ENCODE data around the gene ZNF800. TPM values are rescaled to one million over a fixed set of nuclear protein-coding genes. Genes with fewer than 3 reads are reported as not detected.
"Not testable (repeated sequence)": the region's sequence is repeated elsewhere in the genome, so short reads cannot be mapped to it uniquely, and the experiment has no call there.

ZNF800 gene, protein sequence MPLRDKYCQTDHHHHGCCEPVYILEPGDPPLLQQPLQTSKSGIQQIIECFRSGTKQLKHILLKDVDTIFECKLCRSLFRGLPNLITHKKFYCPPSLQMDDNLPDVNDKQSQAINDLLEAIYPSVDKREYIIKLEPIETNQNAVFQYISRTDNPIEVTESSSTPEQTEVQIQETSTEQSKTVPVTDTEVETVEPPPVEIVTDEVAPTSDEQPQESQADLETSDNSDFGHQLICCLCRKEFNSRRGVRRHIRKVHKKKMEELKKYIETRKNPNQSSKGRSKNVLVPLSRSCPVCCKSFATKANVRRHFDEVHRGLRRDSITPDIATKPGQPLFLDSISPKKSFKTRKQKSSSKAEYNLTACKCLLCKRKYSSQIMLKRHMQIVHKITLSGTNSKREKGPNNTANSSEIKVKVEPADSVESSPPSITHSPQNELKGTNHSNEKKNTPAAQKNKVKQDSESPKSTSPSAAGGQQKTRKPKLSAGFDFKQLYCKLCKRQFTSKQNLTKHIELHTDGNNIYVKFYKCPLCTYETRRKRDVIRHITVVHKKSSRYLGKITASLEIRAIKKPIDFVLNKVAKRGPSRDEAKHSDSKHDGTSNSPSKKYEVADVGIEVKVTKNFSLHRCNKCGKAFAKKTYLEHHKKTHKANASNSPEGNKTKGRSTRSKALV
- 10 to 100 TPM in 9 of 10 donors, 1 to 10 TPM in 1; 9.7 to 17.1 (median 13.2) TPM for polyA plus RNA-seq (ENCODE audit: insufficient read length in 10 of 10)
- long read RNA-seq, donor 1 = 0 reads
- long read RNA-seq, donor 2, partial matches to known transcripts = 0 of 1 reads
- long read RNA-seq, donor 2, other reads (novel, unspliced or antisense) = 0 of 1 reads
- long read RNA-seq, donor 3 = 0 reads
- long read RNA-seq, donor 4 = 0 reads
- long read RNA-seq, donor 5, partial matches to known transcripts = 0 of 1 reads
- long read RNA-seq, donor 5, other reads (novel, unspliced or antisense) = 0 of 1 reads
- long read RNA-seq, donor 6, partial matches to known transcripts = 0 of 1 reads
- long read RNA-seq, donor 6, other reads (novel, unspliced or antisense) = 0 of 1 reads
- long read RNA-seq, donor 7, full-length matches to known transcripts = 2 of 2 reads
- long read RNA-seq, donor 7, partial matches to known transcripts = 0 of 2 reads
- long read RNA-seq, donor 7, other reads (novel, unspliced or antisense) = 0 of 2 reads
- long read RNA-seq, donor 8 = 0 reads
- long read RNA-seq, donor 9 = 0 reads

GRCh38 chr7:127392566-127393367, at the start of gene ZNF800:
Gene ZNF800, minus strand, starts transcription at chr7:127392708. Its CDS starts 1,151 bp downstream, at chr7:127391557.
- peak; percentile 88 to 95 (median 92) for DNase-seq

DNA sequence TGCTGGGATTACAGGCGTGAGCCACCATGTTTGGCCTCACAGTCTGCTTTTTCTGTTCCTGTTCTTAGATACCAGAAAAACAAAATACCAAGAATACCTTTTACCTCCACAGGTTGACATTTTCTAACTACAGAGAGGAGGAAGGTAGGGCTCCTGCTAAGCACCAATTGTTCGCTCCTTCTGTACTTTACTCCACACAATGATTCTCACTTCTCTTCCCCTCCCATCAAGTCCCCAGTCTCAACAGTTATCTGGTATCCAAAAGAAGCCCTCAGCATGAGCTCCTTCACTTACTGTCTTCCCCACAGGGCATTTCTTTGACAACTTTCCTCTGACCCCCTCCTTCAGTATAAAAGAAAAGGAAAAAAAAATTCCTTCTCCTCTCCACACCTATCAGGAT, 47.7 kb upstream of the ZNF800 start:
- no peak for DNase-seq

DNA sequence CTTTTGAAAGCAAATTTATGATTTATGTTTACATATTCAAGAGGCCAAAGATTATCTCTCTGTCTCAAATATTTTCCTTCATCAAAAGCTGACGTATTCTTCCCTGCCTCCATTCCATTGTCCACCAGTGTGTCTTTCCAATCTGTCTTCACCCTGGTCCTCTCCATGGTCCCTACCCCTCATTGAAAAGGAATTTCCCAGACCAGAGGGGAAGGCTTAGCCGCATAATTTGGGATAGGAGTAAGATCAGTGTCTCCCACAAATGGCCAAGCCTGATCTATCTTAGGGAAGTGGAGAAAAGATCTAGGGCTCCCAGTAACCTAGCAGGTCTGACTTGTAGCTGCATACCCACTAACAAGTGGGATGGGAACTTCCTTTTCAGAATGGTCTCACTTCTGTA, 46.3 kb upstream of the ZNF800 start:
- no peak for DNase-seq

GRCh38 chr7:127437837-127438236, 45.3 kb upstream of the ZNF800 start:
- DNase-seq = peak in 1 of 3 donors; percentile 44

- DNase-seq = no peak
These were observed 44.7 kb upstream of the ZNF800 start for GRCh38 chr7:127437241-127437640.

GRCh38 chr7:127429281-127429680, 36.8 kb upstream of the ZNF800 start:
- not testable (repeated sequence) for DNase-seq

- DNase-seq = no peak
These were observed 26.7 kb upstream of the ZNF800 start for GRCh38 chr7:127419196-127419595.

DNA sequence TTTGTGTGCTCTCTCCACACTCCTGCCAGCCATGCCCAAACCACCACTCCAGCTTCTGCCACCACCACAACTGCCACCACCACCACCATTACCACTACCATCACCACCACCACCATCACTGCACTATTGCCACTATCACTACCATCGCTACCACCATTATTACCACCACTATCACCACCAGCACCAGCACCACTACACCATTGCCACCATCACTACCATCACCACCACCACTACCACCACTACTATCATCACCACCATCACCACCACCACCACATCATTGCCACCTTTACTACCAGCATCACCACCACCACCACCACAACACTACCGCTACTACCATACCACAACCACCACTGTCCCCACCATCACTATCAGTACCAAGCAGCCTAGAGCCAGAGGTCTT, 26.0 kb upstream of the ZNF800 start:
- no peak for DNase-seq

- no peak for DNase-seq
These were observed 24.8 kb upstream of the ZNF800 start for GRCh38 chr7:127417346-127417745.

DNA sequence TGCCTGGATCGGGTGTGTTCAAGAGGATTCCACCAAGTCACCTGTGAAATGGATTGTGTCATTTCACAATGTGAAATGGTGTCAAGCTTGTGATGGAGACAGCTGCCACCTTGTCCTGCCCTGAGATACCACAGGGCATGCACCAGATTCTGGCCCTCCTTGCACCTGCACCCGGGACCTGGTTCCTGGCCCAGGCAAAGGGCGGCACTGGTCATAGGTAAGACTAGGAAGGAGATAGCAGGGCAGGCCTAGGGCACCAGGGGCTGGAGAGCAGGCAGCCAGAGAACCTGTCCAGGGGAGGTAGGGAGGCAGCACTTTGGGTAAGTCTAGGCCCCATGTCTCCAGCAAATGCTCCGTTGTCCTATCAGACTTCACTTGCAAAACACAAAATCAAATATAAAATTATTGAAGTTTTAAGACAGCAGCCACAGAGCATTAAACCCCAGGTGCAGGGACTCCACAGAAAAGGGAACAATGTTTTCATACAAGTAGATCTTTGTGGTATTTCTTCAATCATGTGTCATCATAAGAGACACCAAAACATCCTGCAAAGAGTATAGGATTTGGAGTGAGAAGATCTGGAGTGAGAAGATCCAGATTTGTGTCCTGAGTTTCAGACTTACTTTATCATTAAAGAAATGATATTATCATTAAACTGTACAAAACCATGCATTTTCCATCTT, 22.7 kb upstream of the ZNF800 start:
- no peak for DNase-seq

DNA sequence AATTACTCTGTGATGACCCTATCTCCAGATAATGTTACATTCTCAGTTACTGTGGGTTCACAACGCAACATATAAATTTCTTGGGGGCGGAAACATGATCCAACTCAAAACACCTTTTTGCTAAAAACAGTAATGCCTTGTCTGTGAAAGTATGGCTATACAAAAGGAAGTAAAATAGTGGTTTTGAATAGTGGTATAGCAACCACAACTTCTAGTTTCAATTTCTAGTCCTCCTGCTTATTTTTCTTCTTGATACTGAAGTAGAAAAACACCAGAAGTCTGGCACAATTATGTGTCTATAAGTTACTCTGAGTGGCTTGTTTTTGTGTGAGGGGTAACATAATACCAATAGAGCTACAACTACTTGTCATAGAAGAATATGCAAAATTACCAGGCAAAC, 21.5 kb upstream of the ZNF800 start:
- no peak for DNase-seq

GRCh38 chr7:127413326-127413725, 20.8 kb upstream of the ZNF800 start:
- no peak for DNase-seq

GRCh38 chr7:127411176-127411575, 18.7 kb upstream of the ZNF800 start:
- no peak for DNase-seq

GRCh38 chr7:127409629-127410028, 17.1 kb upstream of the ZNF800 start:
- DNase-seq = no peak

GRCh38 chr7:127404286-127405072, 12.0 kb upstream of the ZNF800 start:
- no peak for DNase-seq

GRCh38 chr7:127396184-127396583, 3.7 kb upstream of the ZNF800 start:
- DNase-seq = no peak

GRCh38 chr7:127395104-127395503, 2.6 kb upstream of the ZNF800 start:
- not testable (repeated sequence) for DNase-seq

GRCh38 chr7:127393368-127394058, 1.0 kb upstream of the ZNF800 start:
- peak in 1 of 3 donors; percentile 54 for DNase-seq

DNA sequence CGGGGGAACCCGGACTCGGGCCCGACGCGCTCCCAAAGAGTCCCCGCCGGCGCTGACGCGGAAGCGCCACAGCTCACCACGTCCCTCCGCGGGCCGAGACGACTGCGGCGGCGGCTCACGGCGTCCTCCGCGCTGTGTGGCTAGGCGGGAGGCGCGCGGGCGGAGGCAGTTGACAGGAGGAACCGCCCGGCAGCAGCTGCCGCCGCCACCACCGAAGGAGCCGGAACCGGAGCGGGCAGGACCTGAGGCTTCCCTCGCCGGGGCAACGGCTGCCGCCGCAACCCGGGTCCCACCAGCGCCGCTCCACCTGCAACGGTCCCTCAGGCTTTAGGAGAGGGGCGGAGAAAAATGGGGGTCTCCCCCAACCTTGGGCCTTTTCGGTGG, 334 bp downstream of the ZNF800 start:
- DNase-seq = peak; percentile 30 to 86 (median 44)
